ENCODE data around the gene BICDL1.
"Not testable (repeated sequence)": the region's sequence is repeated elsewhere in the genome, so short reads cannot be mapped to it uniquely, and the experiment has no call there.

BICDL1 gene, protein sequence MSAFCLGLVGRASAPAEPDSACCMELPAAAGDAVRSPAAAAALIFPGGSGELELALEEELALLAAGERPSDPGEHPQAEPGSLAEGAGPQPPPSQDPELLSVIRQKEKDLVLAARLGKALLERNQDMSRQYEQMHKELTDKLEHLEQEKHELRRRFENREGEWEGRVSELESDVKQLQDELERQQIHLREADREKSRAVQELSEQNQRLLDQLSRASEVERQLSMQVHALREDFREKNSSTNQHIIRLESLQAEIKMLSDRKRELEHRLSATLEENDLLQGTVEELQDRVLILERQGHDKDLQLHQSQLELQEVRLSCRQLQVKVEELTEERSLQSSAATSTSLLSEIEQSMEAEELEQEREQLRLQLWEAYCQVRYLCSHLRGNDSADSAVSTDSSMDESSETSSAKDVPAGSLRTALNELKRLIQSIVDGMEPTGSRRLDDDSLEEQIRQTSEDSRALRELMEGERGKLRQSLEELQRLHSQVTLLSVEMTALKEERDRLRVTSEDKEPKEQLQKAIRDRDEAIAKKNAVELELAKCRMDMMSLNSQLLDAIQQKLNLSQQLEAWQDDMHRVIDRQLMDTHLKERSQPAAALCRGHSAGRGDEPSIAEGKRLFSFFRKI

DNA sequence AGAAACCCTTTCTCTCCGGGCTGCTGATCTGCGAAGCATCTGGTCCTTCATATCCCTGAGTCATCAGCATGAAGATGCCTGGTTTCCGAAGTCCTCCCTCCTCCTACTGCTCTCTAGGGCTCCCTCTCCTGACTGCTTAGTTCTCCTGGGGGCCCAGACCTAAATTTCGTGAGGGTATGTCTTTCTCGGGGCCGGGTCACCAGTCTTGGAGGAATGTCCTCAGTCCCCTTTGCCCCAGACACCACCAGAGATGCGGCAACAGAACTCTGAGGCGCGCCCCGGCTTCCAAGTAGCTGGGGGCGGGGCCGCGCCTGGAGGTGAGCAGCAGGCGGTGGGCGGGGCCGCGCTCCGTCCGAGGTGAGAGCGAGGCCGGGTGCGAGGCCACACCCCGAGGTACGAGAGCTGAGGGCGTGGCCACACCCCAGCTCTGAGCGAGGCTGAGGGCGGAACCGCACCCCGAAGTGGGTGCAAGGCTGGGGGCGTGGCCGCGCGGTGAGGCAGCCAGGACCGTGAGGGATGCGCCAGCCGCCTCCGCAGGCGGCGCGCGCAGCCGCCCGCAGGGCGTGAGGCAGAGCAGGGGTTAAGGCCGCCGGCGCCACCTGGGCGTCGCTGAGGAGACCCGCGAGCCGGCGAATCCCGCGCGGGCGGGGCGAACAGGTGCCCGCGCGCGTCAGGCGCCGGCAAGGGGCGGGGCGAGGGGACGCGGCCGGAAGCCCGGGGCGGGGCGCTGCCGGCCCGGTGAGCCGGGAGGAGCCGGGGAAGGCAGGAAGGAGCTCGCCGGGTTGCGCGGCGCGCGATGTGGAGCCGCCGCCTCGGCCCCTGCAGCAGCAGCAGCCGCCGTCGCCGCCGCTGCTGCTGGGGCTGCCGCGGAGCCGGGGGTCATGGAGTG, at the start of gene BICDL1:
TSS of gene BICDL1 (plus strand) at position 765 of the 889 bp plus-strand sequence. CDS start 633 bp downstream, outside the sequence.
- peak; percentile 13 for DNase-seq (ENCODE audit: low read depth)

DNA sequence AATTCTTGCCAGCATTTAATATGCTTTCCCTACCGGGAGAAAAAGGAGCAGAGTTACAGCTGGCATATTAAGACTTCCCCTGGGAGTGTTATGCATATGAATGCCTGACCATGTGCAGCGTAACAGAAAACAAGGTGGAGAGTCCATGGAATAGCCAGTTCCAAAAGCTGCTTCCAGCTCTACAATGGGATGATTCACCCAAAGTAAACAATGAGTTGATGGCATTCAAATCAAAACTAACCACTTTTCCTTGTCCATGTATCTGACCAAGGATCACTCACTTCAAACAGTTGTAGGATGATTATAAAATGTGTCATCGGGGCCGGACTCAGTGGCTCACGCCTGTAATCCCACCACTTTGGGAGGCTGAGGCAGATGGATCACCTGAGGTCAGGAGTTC, 48.1 kb upstream of the BICDL1 start:
- DNase-seq (ENCODE audit: low read depth): peak; percentile 4

DNA sequence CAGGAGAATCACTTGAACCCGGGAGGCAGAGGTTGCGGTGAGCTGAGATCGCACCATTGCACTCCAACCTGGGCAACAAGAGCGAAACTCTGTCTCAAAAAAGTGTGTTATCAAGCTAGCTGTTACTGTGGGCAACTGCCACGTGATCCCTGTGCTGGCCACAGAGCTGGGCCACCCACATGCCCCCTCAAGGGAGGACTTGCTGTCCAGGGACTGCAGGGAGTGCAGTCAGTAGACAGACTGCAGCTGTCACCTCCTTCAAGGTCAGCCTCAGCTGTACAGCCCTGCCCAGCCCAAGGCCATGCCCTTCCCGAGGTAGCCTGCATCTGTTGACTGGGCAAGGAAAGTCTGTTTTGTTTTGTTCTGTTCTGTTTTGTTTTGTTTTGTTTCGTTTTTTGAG, 46.6 kb upstream of the BICDL1 start:
- DNase-seq (ENCODE audit: low read depth): no peak

DNA sequence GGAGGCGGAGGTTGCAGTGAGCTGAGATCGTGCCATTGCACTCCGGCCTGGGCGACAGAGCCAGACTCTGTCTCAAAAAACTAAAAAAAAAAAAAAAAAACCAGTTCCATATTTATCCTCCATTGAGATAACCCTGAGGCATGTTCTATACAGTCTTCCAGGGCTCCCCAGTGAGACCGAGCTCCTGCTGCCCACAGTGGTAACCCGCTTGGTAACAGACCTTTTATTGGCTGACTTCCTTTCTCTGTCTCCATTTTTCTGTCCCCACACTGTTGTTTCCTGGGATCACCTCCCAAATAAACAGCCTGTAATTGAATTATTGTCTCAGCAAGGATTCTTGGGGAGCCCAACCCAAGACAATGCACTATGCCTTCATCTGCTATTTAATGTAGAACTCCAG, 42.8 kb upstream of the BICDL1 start:
- no peak for DNase-seq (ENCODE audit: low read depth)

DNA sequence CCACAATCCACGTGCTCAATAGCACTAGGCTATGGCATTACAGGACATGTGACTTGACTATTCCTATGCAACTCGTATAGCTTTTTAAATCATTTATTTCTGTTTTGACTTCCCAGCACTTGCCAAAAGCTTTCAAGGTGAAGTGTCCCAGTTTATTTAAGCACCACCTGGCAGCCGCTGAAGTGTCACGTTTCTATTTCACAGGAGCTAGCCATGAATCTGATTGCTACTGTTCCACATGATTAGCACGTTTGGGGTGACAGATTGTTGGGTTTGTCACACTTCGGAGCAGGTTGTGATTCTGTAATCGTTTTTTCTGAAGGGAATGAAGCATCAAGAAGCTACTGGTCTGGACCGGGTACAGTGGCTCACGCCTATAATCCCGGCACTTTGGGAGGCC, 39.9 kb upstream of the BICDL1 start:
- DNase-seq (ENCODE audit: low read depth): no peak

DNA sequence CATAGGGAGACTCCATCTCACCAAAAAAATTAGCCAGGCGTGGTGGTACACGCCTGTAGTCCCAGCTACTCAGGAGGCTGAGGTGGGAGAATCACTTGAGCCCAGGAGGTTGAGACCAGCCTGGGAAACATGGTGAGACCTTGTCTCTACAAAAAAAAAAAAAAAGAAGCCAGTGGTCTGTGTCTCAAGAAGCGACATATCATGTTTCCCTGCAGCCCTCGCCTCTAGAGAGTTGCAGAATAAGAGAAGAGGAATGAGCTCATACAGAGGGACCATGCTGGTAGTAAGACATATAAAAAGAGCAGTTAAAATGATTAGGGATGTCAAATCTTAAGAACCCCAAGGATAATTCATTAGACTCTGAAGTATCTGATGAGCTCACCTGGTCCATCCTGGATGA, 39.4 kb upstream of the BICDL1 start:
- no peak for DNase-seq (ENCODE audit: low read depth)

DNA sequence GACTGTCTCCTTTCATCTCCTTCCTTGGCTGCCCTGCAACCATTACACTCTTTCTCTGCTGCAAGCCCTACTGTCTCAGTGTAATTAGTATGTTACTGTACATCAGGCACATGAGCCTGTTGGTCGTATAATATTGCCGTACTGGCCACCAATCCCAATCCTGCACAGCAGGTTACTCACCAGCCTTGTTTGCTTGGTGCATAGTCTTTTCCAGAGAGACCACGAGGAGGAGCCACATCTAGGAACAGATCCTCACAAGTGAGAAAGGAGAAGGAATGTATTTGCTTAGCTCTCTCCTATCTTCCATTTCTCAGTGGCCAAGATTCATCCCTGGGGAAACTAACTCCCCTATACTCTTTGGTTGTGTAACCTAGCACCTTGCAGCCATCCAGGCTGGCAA, 33.0 kb upstream of the BICDL1 start:
- DNase-seq (ENCODE audit: low read depth): no peak

DNA sequence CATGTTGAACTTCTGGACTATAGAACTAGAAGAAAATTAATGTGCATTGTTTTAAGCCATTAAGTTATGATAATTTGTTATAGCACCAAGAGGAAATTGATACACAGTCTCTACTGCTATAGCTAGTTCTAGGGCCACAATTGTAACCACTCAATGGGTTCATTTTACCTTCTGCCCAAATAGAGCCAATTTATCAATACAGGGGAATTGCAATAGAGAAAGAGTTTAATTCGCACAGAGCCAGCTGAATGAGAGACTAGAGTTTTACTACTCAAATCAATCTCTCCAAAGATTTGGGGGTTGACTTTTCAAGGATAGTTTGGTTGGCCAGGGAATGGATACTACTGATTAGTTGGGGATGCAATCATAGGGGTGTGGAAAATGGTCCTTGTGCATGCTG, 31.9 kb upstream of the BICDL1 start:
- DNase-seq (ENCODE audit: low read depth): no peak

DNA sequence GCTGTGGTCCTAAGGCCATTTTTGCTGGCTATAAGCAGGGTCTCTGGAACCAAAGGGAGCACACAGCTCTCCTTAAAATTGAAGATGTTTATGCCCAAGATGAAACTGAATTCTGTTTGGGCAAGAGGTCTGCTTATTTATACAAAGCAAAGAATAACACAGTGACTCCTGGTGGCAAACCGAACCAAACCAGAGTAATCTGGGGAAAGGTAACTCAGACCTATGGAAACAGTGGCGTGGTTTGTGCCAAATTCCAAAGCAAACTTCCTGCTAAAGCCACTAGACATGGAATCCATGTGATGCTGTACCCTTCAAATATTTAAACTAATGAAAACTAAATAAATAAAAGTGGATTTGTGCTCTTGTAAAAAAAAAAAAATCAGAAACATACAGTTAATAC, 29.6 kb upstream of the BICDL1 start:
- no peak for DNase-seq (ENCODE audit: low read depth)

DNA sequence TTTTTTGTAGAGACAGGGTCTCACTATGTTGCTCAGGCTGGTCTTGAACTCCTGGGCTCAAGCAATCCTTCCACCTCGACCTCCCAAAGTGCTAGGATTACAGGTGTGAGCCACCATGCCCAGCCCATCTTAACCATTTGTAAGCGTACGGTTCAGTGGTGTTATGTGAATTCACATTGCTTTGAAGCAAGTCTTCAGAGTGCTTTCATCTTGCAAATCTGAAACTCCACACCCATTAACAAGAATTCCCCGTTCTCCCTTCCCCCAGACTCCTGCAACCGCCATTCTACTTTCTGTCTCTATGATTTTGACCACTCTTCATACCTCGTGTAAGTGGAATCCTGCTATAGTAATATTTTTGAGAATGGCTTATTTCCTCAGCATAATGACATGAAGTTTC, 24.9 kb upstream of the BICDL1 start:
- DNase-seq (ENCODE audit: low read depth): no peak

DNA sequence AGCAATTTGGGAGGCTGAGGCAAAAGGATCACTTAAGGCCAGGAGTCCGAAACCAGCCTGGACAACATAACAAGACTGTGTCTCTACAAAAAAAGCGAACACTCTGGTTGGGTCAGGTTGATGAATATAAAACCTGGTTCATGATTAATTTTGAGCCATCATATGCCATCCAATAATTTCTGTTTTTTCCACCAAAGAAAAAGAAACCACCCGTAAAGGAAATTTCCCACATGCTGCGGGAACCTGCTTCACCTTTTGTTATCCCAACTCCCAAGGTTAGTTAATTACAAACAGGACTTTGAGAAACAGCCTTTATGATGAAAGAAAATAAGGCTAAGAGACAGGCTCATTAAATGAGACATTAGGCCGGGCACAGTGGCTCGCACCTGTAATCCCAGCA, 24.1 kb upstream of the BICDL1 start:
- DNase-seq (ENCODE audit: low read depth): no peak

DNA sequence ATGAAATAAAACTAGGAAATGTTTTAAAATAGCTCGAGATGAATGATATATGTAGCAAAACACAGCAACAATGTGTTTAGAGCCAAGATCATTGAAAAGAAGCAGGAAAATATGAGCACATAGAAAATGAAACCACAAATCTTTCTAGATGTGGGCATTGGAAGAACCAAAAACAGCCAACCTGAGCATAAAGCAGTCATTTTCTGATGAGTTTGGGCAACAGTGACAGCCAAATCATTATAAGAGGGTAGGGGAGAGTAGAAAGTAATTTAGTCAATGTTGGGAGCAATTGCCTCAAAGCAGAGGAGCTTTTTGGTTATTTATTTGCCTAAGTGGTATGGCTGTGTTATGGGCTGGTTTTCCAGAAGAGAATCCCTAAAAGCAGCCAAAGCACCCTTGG, 8.8 kb upstream of the BICDL1 start:
- DNase-seq (ENCODE audit: low read depth): no peak

DNA sequence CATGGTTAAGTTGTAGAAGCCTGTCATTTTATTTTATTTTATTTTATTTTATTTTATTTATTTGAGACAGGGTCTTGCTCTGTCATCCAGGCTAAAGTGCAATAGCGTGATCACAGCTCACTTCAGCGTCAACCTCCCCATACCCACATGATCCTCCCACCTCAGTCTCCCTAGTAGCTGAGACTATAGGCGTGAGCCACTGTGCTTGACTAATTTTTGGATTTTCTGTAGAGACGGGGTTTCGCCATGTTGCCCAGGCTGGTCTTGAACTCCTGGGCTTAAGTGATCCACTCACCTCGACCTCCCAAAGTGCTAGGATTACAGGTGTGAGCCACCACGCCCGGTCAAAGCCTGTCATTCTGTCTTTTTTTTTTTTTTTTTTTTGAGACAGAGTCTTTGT, 8.3 kb upstream of the BICDL1 start:
- DNase-seq (ENCODE audit: low read depth): not testable (repeated sequence)

DNA sequence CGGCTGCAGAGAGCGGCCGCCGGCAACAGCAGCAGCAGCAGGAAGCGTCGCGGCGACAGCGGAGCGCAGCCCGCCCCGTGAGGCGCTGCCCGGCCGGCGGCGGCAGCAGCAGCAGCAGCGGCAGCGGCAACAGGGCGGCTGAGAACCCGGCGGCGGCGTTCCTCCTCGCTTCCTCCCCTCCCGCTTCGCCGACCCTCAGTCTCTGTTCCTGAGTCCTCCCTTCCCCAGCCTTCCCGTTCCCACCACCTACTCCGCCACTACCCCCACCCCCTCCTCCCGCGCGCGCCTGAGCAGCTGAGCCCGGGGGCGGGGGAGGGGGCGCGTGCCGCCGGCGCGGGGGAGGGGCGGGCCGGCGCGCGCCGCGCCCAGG, 310 bp downstream of the BICDL1 start:
- DNase-seq (ENCODE audit: low read depth): no peak

DNA sequence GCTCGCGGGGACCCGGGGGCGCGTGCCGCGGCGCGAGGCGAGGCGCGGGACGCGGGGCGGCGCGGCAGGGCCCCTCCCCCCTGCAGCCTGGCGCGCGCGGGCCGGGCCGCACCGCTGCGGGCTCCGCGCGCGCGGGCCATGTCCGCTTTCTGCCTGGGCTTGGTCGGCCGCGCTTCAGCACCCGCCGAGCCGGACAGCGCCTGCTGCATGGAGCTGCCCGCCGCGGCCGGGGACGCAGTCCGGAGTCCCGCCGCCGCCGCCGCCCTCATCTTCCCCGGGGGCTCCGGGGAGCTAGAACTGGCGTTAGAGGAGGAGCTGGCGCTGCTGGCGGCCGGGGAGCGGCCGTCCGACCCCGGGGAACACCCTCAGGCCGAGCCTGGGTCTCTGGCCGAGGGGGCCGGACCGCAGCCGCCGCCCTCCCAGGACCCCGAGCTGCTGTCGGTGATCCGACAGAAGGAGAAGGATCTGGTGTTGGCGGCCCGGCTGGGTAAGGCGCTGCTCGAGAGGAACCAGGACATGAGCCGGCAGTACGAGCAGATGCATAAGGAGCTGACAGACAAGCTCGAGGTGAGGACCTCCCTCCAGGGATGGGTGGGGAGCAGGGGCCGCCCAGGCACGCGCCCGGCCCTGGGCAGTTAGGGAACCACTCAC, 820 bp downstream of the BICDL1 start:
- DNase-seq (ENCODE audit: low read depth): peak; percentile 14

DNA sequence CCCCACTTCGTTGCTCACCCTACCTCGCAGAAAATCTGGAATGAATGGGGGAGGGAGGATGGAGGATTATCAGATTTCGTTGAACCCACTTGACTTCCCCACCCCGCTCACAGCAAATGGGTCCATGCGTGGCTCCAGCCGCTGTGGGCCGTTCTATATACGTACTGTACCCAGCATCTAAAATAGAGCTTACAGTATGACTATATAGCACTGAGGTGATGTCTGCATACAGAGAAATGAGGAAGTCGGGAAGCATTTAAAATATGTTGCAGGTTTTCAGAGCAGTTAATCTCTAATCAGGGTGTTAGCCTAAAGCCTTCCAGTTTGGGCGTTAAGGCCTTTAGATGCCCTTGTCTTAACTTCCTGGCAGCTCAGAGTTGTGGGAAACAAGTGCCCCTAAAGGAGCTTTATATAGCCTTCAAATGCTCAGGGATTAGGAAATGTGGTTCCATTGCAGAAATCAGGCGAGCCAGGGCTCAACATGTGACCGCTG, 1.4 kb downstream of the BICDL1 start:
- DNase-seq (ENCODE audit: low read depth): no peak

DNA sequence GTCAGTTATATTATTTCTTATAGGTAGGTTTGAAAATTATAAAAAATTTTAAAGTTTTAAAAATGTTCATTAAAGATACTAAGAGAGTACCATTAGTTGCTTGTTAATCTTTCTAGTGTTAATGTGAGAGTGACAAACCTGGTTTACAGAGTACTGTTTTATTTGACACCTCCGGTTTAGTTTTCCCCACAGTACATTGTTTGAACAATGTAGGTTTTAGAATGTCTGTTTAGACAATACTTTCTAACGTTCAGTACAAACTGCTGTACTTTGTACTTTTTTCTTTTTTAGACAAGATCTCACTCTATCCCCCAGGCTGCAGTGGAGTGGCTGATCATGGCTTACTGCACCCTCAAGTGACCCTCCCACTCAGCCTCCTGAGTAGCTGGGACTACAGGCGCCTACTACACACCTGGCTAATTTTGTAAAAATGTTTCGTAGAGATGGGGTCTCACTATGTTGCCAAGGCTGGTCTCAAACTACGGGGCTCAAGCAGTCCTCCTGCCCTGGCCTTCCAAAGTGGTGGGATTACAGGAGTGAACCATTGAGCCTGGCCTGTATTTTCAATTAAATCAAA, 3.2 kb downstream of the BICDL1 start:
- DNase-seq (ENCODE audit: low read depth): no peak

DNA sequence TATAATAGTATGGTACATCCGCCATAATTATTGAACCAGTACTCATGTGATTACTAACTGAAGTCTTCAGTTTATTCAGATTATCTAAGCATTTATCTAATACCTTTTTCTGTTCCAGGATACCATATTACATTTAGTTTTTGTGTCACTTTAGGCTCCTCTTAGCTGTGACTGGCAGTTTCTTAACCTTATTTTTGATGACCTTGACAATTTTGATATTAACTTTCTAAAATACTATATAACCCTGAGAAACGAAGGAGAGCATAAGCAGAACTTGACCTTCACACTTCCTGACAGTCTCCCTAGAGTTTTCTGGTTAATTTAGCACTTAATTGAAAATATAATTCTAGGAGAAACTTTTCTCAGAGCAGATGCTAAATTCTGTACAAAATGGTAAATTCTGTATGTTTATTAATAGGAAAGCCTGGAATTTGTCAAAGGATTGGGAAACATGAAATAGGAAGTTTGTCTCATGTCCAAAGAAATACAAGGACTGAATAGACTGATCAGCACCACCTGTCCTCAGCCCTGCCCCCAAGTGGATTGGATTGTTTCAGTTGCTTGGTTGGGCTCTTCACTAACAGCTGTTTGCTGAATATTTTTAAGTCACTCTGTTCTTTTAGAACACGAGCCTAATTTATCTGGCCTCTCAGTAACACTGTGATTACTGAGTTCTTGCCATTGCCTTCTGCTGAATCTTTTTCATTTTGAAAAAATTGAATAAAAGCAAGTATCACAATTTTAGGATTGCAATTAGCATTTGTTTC, 6.0 kb downstream of the BICDL1 start:
- no peak for DNase-seq (ENCODE audit: low read depth)

DNA sequence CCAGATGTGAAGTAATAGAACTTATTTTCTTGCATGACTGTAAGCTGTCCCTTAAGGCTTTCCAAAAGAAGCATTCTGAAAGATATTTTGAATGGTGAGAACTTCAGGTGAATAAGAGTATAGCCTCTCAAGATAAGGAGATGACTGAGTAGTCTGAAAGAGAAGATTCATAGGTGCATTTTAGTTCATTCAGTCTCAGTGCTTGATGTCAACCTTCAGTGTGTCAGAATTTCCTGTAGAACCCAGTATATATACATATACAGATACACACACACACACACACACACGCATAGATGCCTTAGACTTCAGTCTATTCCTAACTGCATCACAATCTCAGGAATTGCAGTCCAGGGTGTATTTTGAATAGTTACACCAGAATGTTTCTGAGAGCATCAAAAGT, 7.4 kb downstream of the BICDL1 start:
- DNase-seq (ENCODE audit: low read depth): no peak

DNA sequence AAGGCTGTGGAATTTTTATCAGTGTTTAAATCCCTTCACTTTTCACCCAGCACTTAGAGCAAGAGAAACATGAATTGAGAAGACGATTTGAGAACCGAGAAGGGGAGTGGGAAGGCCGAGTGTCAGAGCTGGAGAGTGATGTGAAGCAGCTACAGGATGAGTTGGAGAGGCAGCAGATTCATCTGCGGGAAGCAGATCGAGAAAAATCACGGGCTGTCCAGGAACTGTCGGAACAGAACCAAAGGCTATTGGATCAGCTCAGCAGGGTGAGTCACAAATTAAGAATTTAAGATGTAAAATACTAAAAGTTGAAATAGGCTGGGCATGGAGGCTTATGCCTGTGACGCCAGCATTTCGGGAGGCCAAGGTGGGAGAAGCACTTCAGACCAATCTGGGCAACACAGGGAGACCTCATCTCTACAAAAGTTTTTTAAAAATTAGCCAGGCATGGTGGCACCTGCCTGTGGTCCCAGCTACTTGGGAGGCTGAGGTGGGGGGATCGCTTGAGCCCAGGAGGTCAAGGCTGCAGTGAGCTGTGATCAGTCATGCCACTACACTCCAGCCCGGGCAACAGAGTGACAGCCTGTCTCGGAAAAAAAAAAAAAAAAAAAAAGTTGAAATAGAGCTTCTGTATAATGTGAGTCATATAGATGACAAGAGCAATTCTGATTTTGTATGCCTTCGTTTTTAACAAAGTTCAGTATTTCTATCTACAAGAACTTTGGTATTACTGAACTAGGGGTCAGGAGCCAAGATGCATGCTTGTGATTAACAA, 9.6 kb downstream of the BICDL1 start:
- DNase-seq (ENCODE audit: low read depth): no peak

Measured in fibroblast of the conjunctiva (primary cell).